ENCODE data around the gene SLC25A22.

- TF ChIP-seq CTCF (conservative IDR thresholded peaks at IDR 0.05; ENCODE audit: low read depth, low read length) (no peak), EZH2 (IDR thresholded peaks at IDR 0.05; ENCODE audit: low read length, unreplicated experiment) (no peak), EZH2phosphoT487 (IDR thresholded peaks at IDR 0.05; ENCODE audit: borderline replicate concordance, low read length) (no peak)
Measured at GRCh38 chr11:836274-836673, 38.2 kb upstream of the SLC25A22 start.

Measured in PC-3 (cell line).